Hematopoietic multipotent progenitor cell treated with erythropoietin and hydrocortisone succinate and interleukin-3 and kit ligand, for 8 days (in vitro differentiated cells): ENCODE measurements around the gene C1orf116.
"Not testable (repeated sequence)": the region's sequence is repeated elsewhere in the genome, so short reads cannot be mapped to it uniquely, and the experiment has no call there.

ENCODE experiments used
- DNase-seq: peaks from one replicate; pipeline ENCODE4 v3.0.0-alpha.2; 2015

C1orf116 gene

GRCh38 chr1:207058878-207059867 is 26.6 kb upstream of the C1orf116 start:
- no peak for DNase-seq

GRCh38 chr1:207058252-207058651 is 25.7 kb upstream of the C1orf116 start:
- DNase-seq: no peak

GRCh38 chr1:207056673-207057072 is 24.1 kb upstream of the C1orf116 start:
- DNase-seq: no peak

- DNase-seq: no peak
Observed at GRCh38 chr1:207055386-207056001, 22.9 kb upstream of the C1orf116 start.

GRCh38 chr1:207054491-207054890 is 21.9 kb upstream of the C1orf116 start:
- no peak for DNase-seq

- DNase-seq: peak; percentile 95
Observed at GRCh38 chr1:207052911-207053769, 20.6 kb upstream of the C1orf116 start, which contains the start of gene PFKFB2. PFKFB2 (plus strand) TSS chr1:207053275; CDS start chr1:207054718, 1,443 bp downstream.

- peak; percentile 33 for DNase-seq
Observed at GRCh38 chr1:207051191-207051943, 18.8 kb upstream of the C1orf116 start, which contains the start of gene YOD1. YOD1 (minus strand) TSS chr1:207051208; CDS start chr1:207051030, 178 bp downstream.

- peak; percentile 90 for DNase-seq
Observed at GRCh38 chr1:207050480-207051190, 18.1 kb upstream of the C1orf116 start.

GRCh38 chr1:207049974-207050391 is 17.4 kb upstream of the C1orf116 start:
- DNase-seq: peak; percentile 83

GRCh38 chr1:207049514-207049913 is 17.0 kb upstream of the C1orf116 start:
- no peak for DNase-seq

GRCh38 chr1:207049054-207049453 is 16.5 kb upstream of the C1orf116 start:
- no peak for DNase-seq

GRCh38 chr1:207048041-207048440 is 15.5 kb upstream of the C1orf116 start:
- DNase-seq: no peak

- no peak for DNase-seq
Observed at GRCh38 chr1:207047505-207047904, 14.9 kb upstream of the C1orf116 start.

GRCh38 chr1:207045453-207045852 is 12.9 kb upstream of the C1orf116 start:
- DNase-seq: no peak

GRCh38 chr1:207041397-207041796 is 8.8 kb upstream of the C1orf116 start:
- not testable (repeated sequence) for DNase-seq

GRCh38 chr1:207040181-207040533 is 7.6 kb upstream of the C1orf116 start:
- no peak for DNase-seq

GRCh38 chr1:207039380-207040180 is 7.0 kb upstream of the C1orf116 start:
- DNase-seq: no peak

GRCh38 chr1:207036865-207037264 is 4.3 kb upstream of the C1orf116 start:
- DNase-seq: no peak

GRCh38 chr1:207035877-207036551 is 3.5 kb upstream of the C1orf116 start:
- no peak for DNase-seq

GRCh38 chr1:207034998-207035397 is 2.4 kb upstream of the C1orf116 start:
- DNase-seq: no peak
